HG02623 (cell line): ENCODE measurements around the gene HOATZ.

Experiments used
- ATAC-seq: cut with Tn5 transposase; IDR thresholded peaks from one replicate; pipeline ENCODE4 v1.9.1; 2021; ENCODE audit warnings: moderate library complexity; ENCODE audit not compliant: unreplicated experiment

The HOATZ gene

GRCh38 chr11:111575740-111576139 lies 61.2 kb downstream of the HOATZ start:
- ATAC-seq, result no peak

GRCh38 chr11:111577821-111578220 lies 63.2 kb downstream of the HOATZ start:
- ATAC-seq, result no peak

GRCh38 chr11:111581341-111581740 lies 66.8 kb downstream of the HOATZ start:
- no peak for ATAC-seq

GRCh38 chr11:111582163-111582562 lies 67.6 kb downstream of the HOATZ start:
- no peak for ATAC-seq

- no peak for ATAC-seq
Observed at GRCh38 chr11:111582881-111583280, 68.3 kb downstream of the HOATZ start.

GRCh38 chr11:111585371-111585770 lies 70.8 kb downstream of the HOATZ start:
- ATAC-seq, result no peak

- ATAC-seq, result no peak
Observed at GRCh38 chr11:111586388-111586831, 71.8 kb downstream of the HOATZ start.
